ENCODE results near the gene MAP3K6. TPM values are rescaled to one million over a fixed set of nuclear protein-coding genes. Genes with fewer than 3 reads are reported as not detected.

Gene MAP3K6
- total and polyA plus RNA-seq, 2 of the 13 experiments (the other 11 are each of a cell fraction or from before 2014, with no cell fraction given), result 2.7 to 3.2 TPM

DNA sequence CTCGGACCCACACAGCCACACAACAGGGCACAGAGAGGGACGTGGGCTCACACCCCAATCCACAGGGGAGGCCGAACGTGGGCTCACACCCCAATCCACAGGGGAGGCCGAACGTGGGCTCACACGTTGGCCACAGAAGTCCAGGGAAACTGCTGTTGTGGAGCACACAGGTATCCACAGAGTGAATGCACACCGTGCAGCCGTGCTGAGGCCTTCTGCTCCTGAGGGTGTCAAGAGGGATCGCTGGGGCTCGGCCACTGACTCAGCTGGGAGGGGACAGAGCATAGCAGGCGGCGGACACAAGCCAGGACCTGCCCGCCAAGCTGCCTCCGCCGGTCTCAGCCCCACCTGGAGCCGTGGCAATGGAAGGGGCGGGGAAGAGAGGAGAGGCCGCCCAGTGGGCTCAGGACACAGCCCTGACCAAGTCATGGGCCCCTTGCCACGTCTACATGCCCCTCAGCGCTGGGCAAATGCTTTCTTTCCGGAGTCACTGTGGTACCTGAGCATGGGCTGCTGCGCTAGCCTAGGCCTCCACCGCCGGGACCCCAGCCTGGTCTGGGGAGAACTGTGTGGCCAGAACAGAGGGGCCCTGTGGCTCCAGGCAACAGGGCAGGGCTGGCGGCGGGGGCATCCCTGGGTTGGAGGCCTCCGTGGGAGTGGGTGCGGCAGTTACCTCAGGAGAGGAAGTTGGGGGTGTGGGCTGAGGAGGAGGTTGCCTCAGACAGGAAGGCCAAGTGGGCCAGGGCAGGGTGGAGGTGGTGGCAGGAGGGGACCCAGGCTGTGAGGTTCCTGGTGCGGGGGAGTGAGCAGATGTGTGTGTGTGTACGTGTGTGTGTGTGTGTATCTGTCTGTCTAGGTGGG lies 23.8 kb downstream of the MAP3K6 start (continued):
- TF ChIP-seq, protein P1, sequence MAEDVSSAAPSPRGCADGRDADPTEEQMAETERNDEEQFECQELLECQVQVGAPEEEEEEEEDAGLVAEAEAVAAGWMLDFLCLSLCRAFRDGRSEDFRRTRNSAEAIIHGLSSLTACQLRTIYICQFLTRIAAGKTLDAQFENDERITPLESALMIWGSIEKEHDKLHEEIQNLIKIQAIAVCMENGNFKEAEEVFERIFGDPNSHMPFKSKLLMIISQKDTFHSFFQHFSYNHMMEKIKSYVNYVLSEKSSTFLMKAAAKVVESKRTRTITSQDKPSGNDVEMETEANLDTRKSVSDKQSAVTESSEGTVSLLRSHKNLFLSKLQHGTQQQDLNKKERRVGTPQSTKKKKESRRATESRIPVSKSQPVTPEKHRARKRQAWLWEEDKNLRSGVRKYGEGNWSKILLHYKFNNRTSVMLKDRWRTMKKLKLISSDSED (CRISPR knock-in tag; IDR thresholded peaks at IDR 0.05), result no peak
- TF ChIP-seq POLR2G (IDR thresholded peaks at IDR 0.05; ENCODE audit: low read depth, low read length), result peak; percentile 59
- peak; percentile 49; the same call in 1 of the 2 replicates for TF ChIP-seq ZNF605 (CRISPR knock-in tag; IDR thresholded peaks at IDR 0.05)
- no peak for TF ChIP-seq ZBTB14 (CRISPR knock-in tag; IDR thresholded peaks at IDR 0.05)
- TF ChIP-seq ZNF788 (CRISPR knock-in tag; IDR thresholded peaks at IDR 0.05; ENCODE audit: borderline replicate concordance), result peak; percentile 68
- TF ChIP-seq, protein P2, sequence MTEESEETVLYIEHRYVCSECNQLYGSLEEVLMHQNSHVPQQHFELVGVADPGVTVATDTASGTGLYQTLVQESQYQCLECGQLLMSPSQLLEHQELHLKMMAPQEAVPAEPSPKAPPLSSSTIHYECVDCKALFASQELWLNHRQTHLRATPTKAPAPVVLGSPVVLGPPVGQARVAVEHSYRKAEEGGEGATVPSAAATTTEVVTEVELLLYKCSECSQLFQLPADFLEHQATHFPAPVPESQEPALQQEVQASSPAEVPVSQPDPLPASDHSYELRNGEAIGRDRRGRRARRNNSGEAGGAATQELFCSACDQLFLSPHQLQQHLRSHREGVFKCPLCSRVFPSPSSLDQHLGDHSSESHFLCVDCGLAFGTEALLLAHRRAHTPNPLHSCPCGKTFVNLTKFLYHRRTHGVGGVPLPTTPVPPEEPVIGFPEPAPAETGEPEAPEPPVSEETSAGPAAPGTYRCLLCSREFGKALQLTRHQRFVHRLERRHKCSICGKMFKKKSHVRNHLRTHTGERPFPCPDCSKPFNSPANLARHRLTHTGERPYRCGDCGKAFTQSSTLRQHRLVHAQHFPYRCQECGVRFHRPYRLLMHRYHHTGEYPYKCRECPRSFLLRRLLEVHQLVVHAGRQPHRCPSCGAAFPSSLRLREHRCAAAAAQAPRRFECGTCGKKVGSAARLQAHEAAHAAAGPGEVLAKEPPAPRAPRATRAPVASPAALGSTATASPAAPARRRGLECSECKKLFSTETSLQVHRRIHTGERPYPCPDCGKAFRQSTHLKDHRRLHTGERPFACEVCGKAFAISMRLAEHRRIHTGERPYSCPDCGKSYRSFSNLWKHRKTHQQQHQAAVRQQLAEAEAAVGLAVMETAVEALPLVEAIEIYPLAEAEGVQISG (CRISPR knock-in tag; IDR thresholded peaks at IDR 0.05), result peak; percentile 45
- TF ChIP-seq ZFP41 (CRISPR knock-in tag; IDR thresholded peaks at IDR 0.05; ENCODE audit: borderline replicate concordance), result no peak
- 0 out of 2 replicates have a peak, but pooled peaks have one; percentile 70 for TF ChIP-seq ZNF713 (CRISPR knock-in tag; IDR thresholded peaks at IDR 0.05)
- TF ChIP-seq NCOA2 (CRISPR knock-in tag; IDR thresholded peaks at IDR 0.05), result no peak
- TF ChIP-seq HDAC1 (CRISPR knock-in tag; IDR thresholded peaks at IDR 0.05), result peak; percentile 62
- no peak for TF ChIP-seq ZSCAN20 (CRISPR knock-in tag; IDR thresholded peaks at IDR 0.05; ENCODE audit: borderline replicate concordance)
- peak; percentile 45; the same call in 1 of the 2 replicates for TF ChIP-seq TBX2 (CRISPR knock-in tag; IDR thresholded peaks at IDR 0.05; ENCODE audit: borderline replicate concordance)
- TF ChIP-seq KLF16 (CRISPR knock-in tag; IDR thresholded peaks at IDR 0.05), result peak in 1 of 2 experiments; percentile 51; a peak in 1 of 4 replicates
- TF ChIP-seq MAX (IDR thresholded peaks at IDR 0.05), result peak; percentile 50; the same call in 1 of the 2 replicates
- peak; percentile 86 for TF ChIP-seq ZSCAN21 (CRISPR knock-in tag; IDR thresholded peaks at IDR 0.05; ENCODE audit: borderline replicate concordance)
- no peak for TF ChIP-seq ZNF720 (CRISPR knock-in tag; IDR thresholded peaks at IDR 0.05)
- no peak for TF ChIP-seq DNMT1 (CRISPR knock-in tag; IDR thresholded peaks at IDR 0.05)
- TF ChIP-seq LBX2 (CRISPR knock-in tag; IDR thresholded peaks at IDR 0.05; ENCODE audit: borderline replicate concordance), result no peak
- TF ChIP-seq GATAD2A (CRISPR knock-in tag; IDR thresholded peaks at IDR 0.05), result no peak
- peak; percentile 70 for TF ChIP-seq BRD4 (CRISPR knock-in tag; IDR thresholded peaks at IDR 0.05)
- TF ChIP-seq ZNF563 (CRISPR knock-in tag; IDR thresholded peaks at IDR 0.05), result peak; percentile 86; the same call in 1 of the 2 replicates
